Upper lobe of left lung (tissue), 4 donors: ENCODE results near the gene TUFT1.

Experiments
- EP300 ChIP-seq, 4 donors: sonication (generic); formaldehyde crosslinking; IDR thresholded peaks; one replicate each; pipeline ENCODE4 v1.5.1; 2017; ENCODE audit warnings: antibody characterized with exemption in 4 of 4, control low read depth in 2 of 4
- POLR2A ChIP-seq, 4 donors: fragments of 450-650 bp; IDR thresholded peaks; one replicate each; pipeline ENCODE4 v1.5.1; 2016 to 2017; ENCODE audit warnings: antibody characterized with exemption in 4 of 4, mild to moderate bottlenecking in 2 of 4
- POLR2AphosphoS5 ChIP-seq, 2 donors: sonication (generic); formaldehyde crosslinking; IDR thresholded peaks; one replicate each; pipeline ENCODE4 v1.5.1; 2017; ENCODE audit warnings: antibody characterized with exemption in 2 of 2
- TF ChIP-seq, protein P1 (sequence below), 6 experiments: fragments of 450-650 bp in 4 of 6; fragments of 200-600 bp in 2 of 6; sonication (generic) in 2 of 6; IDR thresholded peaks; one replicate each; pipeline ENCODE4 v1.5.1; 2016 to 2019; ENCODE audit warnings: antibody characterized with exemption in 6 of 6

DNA sequence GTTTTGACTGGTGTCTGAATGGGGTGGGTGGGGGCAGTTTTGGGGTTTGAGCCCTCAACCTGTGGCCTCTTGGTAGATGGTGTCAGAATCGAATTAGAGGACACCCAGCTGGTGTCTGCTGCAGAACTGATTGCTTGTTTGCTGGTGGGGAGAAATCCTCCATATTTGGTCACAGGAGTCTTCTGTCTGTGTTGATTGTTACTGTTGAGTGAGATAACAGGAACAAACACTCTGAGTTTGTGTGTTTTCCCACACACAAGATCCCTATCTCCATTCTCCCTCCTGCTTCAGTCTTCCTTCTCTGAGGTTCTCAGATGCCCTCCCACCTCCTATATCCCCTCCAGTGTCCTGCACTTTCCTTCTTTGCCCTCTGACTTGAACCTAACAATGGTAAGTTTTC is 48.0 kb upstream of the TUFT1 start:
- TF ChIP-seq, protein P1, sequence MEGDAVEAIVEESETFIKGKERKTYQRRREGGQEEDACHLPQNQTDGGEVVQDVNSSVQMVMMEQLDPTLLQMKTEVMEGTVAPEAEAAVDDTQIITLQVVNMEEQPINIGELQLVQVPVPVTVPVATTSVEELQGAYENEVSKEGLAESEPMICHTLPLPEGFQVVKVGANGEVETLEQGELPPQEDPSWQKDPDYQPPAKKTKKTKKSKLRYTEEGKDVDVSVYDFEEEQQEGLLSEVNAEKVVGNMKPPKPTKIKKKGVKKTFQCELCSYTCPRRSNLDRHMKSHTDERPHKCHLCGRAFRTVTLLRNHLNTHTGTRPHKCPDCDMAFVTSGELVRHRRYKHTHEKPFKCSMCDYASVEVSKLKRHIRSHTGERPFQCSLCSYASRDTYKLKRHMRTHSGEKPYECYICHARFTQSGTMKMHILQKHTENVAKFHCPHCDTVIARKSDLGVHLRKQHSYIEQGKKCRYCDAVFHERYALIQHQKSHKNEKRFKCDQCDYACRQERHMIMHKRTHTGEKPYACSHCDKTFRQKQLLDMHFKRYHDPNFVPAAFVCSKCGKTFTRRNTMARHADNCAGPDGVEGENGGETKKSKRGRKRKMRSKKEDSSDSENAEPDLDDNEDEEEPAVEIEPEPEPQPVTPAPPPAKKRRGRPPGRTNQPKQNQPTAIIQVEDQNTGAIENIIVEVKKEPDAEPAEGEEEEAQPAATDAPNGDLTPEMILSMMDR (IDR thresholded peaks at IDR 0.05): no peak
- TF ChIP-seq POLR2A (IDR thresholded peaks at IDR 0.05) (no peak), EP300 (IDR thresholded peaks at IDR 0.05) (no peak), POLR2AphosphoS5 (IDR thresholded peaks at IDR 0.05) (no peak)
